Measurements from ENCODE around the gene DCST2. TPM values are rescaled to one million over a fixed set of nuclear protein-coding genes. Genes with fewer than 3 reads are reported as not detected.

Gene DCST2
- total RNA-seq, 5 donors from 2014 or later (not counting 1 experiment from before 2014, with no cell fraction given): 1.1 to 2.6 (median 1.6) TPM

DNA sequence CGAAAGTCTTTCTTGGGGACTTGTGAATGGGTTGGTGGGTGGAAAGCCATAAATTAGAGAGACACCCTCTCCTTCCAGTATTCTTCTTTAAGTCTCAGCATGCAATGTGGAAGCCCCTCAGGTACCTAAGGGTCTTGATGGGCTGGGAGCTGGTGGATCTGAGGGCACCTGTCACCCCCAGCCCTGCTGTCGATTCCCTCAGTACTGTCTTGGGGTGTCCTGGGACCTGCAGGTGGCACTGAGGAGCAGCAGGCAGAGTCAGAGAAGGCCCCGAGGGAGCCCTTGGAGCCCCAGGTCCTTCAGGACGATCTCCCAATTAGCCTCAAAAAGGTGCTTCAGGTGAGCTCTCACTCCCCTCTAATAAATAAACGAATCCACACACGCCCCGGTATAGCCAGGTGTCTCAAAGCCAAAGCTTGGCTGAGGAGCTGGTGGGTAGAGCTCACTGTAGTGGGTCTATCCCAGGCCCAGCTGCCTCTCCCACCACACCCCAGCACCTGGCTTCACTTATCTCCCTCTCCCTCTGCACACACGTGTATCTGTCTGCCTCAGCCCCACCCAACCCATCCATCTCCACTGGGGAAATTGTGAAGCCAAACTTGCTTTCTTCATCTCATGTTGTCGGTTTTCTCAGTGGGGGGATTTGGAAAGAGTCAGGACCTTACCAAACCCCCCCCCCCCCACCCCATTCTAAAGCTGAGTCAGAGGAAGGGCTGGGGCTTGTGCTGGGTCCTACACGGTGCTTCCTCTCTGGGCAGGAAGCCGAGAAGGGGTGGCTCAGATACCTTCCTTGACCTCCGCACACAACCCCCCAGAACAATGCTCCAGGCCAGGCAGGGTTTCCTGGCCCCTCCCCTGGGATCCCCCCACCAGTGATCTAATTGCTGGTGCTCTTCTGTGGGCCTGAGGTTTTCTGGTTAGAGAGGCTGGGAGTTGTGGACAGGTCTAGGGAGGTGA is 19.1 kb upstream of the DCST2 start:
- Mint-ChIP-seq H3K36me3 (peaks cover 8% of the 10 kb centered on the region), H3K27ac (peak overlapping the region; percentile 72 to 75), H3K9me3 (no peaks in the 10 kb centered on the region), H3K27me3 (no peaks in the 10 kb centered on the region), H3K4me1 (peaks cover 14 to 26% (median 20%) of the 10 kb centered on the region in 3 donors), H3K4me3 (peak overlapping the region; percentile 72 to 88 (median 78))
- Histone ChIP-seq H3K27ac (ENCODE audit: low read length) (no peak overlapping the region), H3K9me3 (no peaks in the 10 kb centered on the region), H3K36me3 (ENCODE audit: control insufficient read depth in 2 of 2, extremely low read depth in 1 of 2, insufficient read depth in 1 of 2, low read length in 1 of 2) (peaks cover 0 to 6% of the 10 kb centered on the region in 2 donors), H3K4me3 (ENCODE audit: control insufficient read depth in 1 of 2, extremely low read depth in 1 of 2, low read length in 1 of 2) (peak overlapping the region; percentile 17 to 66), H3K27me3 (replicated peaks in 1 of 2; ENCODE audit: control insufficient read depth in 2 of 2, extremely low read depth in 1 of 2, insufficient read depth in 2 of 2, low read length in 1 of 2) (no peaks in the 10 kb centered on the region), H3K4me1 (ENCODE audit: control insufficient read depth in 1 of 2, extremely low read depth in 1 of 2, insufficient read depth in 2 of 2, low read length in 2 of 2) (peaks cover 4 to 32% of the 10 kb centered on the region in 2 experiments)
- 46% methylated on average over 3 of the region's 12 CpGs for WGBS (ENCODE audit: insufficient coverage)
- POLR2A ChIA-PET: no interaction called here
- DNase-seq (peak in 9 of 35 experiments; percentile 17 to 46 (median 22)), ATAC-seq (replicated peaks in 1 of 4) (no peak)
- CTCF ChIA-PET: interaction anchor here (0.6 to 2.0 kb wide), 8 partner anchors 9 to 428 kb away, joined by 4 to 9 read pairs (median 5); partner anchors contain the start of gene KRTCAP2 (in 1 of the 2)

DNA sequence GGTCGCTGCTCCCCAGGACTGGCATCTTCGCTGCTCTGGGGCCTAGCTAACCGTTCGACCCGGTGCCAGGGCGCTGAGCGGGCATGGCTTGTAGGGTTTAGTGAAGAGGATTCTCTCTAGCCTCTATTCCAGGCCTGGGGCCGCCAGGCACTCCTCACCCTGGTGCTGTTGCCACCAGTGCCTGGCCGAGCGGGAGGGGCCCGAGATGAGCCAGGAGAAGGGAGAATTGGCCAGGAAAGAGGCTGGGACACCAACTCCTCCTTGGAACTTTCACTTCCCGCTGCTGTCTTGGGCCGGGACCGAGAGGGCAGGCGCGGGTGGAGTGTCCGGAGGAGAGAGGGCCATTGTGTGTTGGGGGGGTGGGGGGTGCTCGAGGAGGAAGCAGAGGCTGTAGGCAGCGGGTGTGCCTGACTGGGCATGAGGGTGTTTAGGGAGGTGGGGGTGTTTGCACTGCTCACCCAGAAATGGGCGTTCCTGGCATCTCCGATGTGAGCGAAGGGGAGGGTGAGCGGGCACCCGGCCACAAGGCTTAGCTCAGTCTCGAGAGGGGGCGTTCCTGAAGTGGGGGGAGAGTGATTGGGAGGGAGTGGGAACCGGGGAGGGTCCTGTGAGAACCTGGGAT is 18.3 kb upstream of the DCST2 start:
- peak; percentile 38 to 42 (median 40) for ATAC-seq (replicated peaks in 1 of 4)
- Mint-ChIP-seq H3K27me3 (no peaks in the 10 kb centered on the region), H3K27ac (peak overlapping the region; percentile 27 to 61), H3K9me3 (no peaks in the 10 kb centered on the region), H3K4me1 (peaks cover 14 to 26% (median 20%) of the 10 kb centered on the region in 3 donors), H3K36me3 (peaks cover 8% of the 10 kb centered on the region), H3K4me3 (peak overlapping the region; percentile 72 to 88 (median 78))
- H3K4me1 ChIP-seq (ENCODE audit: control insufficient read depth in 1 of 2, extremely low read depth in 1 of 2, insufficient read depth in 2 of 2, low read length in 2 of 2): peaks cover 4 to 32% of the 10 kb centered on the region in 2 experiments
- DNase-seq: peak in 27 of 35 experiments; percentile 13 to 60 (median 40)
- WGBS (ENCODE audit: insufficient coverage): 3% methylated on average over 26 of the region's 27 CpGs
- no peaks in the 10 kb centered on the region for H3K27me3 ChIP-seq (replicated peaks in 1 of 2; ENCODE audit: control insufficient read depth in 2 of 2, extremely low read depth in 1 of 2, insufficient read depth in 2 of 2, low read length in 1 of 2)
- peak overlapping the region; percentile 58 to 66 for H3K4me3 ChIP-seq (ENCODE audit: control insufficient read depth in 1 of 2, extremely low read depth in 1 of 2, low read length in 1 of 2)
- H3K9me3 ChIP-seq: no peaks in the 10 kb centered on the region
- ChIA-PET POLR2A (interaction anchor here in 1 of 2 donors (0.6 kb wide), 1 partner anchor 443 kb away, joined by 3 read pairs; no protein-coding TSS in a partner anchor), CTCF (interaction anchor here (0.6 to 1.6 kb wide), 17 partner anchors 8 to 535 kb away, joined by 3 to 11 read pairs (median 5); partner anchors contain the start of genes FLAD1 (in 1 of the 2) and KRTCAP2 (in 1 of the 2))
- H3K27ac ChIP-seq (ENCODE audit: low read length): peak overlapping the region; percentile 9
- H3K36me3 ChIP-seq (ENCODE audit: control insufficient read depth in 2 of 2, extremely low read depth in 1 of 2, insufficient read depth in 1 of 2, low read length in 1 of 2): no peaks in the 10 kb centered on the region

DNA sequence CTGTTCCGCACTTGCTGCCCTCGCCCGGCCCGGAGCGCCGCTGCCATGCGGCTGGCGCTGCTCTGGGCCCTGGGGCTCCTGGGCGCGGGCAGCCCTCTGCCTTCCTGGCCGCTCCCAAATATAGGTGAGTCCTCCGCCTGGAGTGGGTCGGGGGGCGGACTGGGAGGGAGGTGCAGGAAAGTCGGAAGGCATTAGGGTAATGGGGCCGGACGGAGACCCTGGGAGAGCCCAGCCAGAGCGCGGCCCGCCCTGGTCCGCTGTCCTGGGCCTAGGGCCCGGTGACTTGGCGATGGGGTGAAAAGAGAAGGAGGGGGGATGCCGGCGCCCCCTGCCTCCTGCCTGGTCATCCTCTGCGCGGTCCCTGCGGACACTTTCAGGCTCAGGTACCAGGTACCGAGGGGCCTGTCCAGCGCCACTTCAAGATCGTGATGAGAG is 17.8 kb upstream of the DCST2 start:
- Mint-ChIP-seq H3K27ac (peak overlapping the region in 1 of 2 donors; percentile 61), H3K9me3 (no peaks in the 10 kb centered on the region), H3K36me3 (peaks cover 4% of the 10 kb centered on the region), H3K27me3 (no peaks in the 10 kb centered on the region), H3K4me1 (peaks cover 14 to 26% (median 20%) of the 10 kb centered on the region in 3 donors), H3K4me3 (peak overlapping the region; percentile 72 to 88 (median 78))
- no peaks in the 10 kb centered on the region for H3K36me3 ChIP-seq (ENCODE audit: control insufficient read depth in 2 of 2, extremely low read depth in 1 of 2, insufficient read depth in 1 of 2, low read length in 1 of 2)
- DNase-seq: no peak
- H3K4me1 ChIP-seq (ENCODE audit: control insufficient read depth in 1 of 2, extremely low read depth in 1 of 2, insufficient read depth in 2 of 2, low read length in 2 of 2): peaks cover 4 to 32% of the 10 kb centered on the region in 2 experiments
- 2% methylated on average over 31 of the region's 31 CpGs for WGBS (ENCODE audit: insufficient coverage)
- peak overlapping the region; percentile 58 to 66 for H3K4me3 ChIP-seq (ENCODE audit: control insufficient read depth in 1 of 2, extremely low read depth in 1 of 2, low read length in 1 of 2)
- ChIA-PET POLR2A (interaction anchor here (0.6 kb wide), 3 partner anchors 126 to 491 kb away, joined by 3 to 5 read pairs (median 3); no protein-coding TSS in a partner anchor), CTCF (interaction anchor here (0.6 to 1.6 kb wide), 13 partner anchors 8 to 1459 kb away, joined by 3 to 11 read pairs (median 4); partner anchors contain the start of genes FLAD1 (in 1 of the 2) and KRTCAP2 (in 1 of the 2))
- ATAC-seq (replicated peaks in 1 of 4): peak in 2 of 4 experiments; percentile 2 to 3
- H3K27me3 ChIP-seq (replicated peaks in 1 of 2; ENCODE audit: control insufficient read depth in 2 of 2, extremely low read depth in 1 of 2, insufficient read depth in 2 of 2, low read length in 1 of 2): peaks cover 0 to under 1% of the 10 kb centered on the region in 2 experiments
- peak overlapping the region; percentile 9 for H3K27ac ChIP-seq (ENCODE audit: low read length)
- H3K9me3 ChIP-seq: no peaks in the 10 kb centered on the region

DNA sequence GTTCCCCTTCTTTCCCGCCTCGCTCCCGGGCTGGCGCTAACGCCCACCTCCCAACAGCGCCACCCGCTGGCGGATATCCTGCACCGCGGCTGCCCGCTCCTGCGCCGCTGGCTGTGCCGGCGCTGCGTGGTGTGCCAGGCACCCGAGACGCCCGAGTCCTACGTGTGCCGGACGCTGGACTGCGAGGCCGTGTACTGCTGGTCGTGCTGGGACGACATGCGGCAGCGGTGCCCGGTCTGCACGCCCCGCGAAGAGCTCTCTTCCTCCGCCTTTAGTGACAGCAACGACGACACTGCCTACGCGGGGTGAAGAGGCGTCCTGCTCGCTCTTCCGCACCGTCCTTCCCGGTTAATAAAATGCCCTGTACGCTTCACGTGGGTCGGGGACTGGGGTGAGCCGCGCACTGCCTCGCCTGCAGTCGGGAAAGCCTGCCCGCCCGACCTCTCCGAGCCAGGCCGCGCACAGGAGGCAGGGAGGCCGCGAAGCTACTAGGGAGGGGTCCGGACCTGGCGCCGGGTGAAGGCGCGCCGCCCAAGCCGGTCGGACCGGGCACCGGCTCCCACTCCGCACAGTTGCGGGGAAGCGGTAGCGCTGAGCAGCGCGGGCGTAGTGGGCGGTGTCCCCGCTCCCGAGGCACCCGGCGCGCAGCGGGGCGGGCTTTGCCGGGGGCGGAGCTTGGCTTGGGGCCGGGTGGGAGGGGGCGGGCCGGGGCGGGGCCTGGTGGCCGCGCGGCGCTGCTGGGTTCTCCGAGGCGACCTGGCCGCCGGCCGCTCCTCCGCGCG is 17.2 kb upstream of the DCST2 start, which contains the start of gene ADAM15:
TSS of gene ADAM15 (plus strand) at position 757 of the 782 bp plus-strand sequence. CDS start 71 bp downstream, outside the sequence.
- peak within 1 kb of the TSS; percentile 74 to 83 for H3K27ac Mint-ChIP-seq
- Histone ChIP-seq H3K4me1 (ENCODE audit: control insufficient read depth in 1 of 2, extremely low read depth in 1 of 2, insufficient read depth in 2 of 2, low read length in 2 of 2) (peaks cover 4 to 32% of the 10 kb centered on the region in 2 experiments), H3K27me3 (replicated peaks in 1 of 2; ENCODE audit: control insufficient read depth in 2 of 2, extremely low read depth in 1 of 2, insufficient read depth in 2 of 2, low read length in 1 of 2) (peaks cover 0 to 6% of the 10 kb centered on the region in 2 experiments), H3K27ac (ENCODE audit: low read length) (peak within 1 kb of the TSS; percentile 49), H3K9me3 (no peaks in the 10 kb centered on the region), H3K36me3 (ENCODE audit: control insufficient read depth in 2 of 2, extremely low read depth in 1 of 2, insufficient read depth in 1 of 2, low read length in 1 of 2) (no peaks in the 10 kb centered on the region), H3K4me3 (ENCODE audit: control insufficient read depth in 1 of 2, extremely low read depth in 1 of 2, low read length in 1 of 2) (peak within 1 kb of the TSS; percentile 81 to 84)
- no peaks in the 10 kb centered on the region for H3K9me3 Mint-ChIP-seq
- under 1% methylated on average over 91 of the region's 99 CpGs for WGBS (ENCODE audit: insufficient coverage)
- POLR2A ChIA-PET: interaction anchor here (0.6 kb wide), 3 partner anchors 127 to 491 kb away, joined by 3 to 5 read pairs (median 3); no protein-coding TSS in a partner anchor
- peak; percentile 86 to 89 (median 88) for ATAC-seq (replicated peaks in 1 of 4)
- H3K27me3 Mint-ChIP-seq: no peaks in the 10 kb centered on the region
- DNase-seq: peak in 34 of 35 experiments; percentile 47 to 88 (median 70)
- H3K4me3 Mint-ChIP-seq: peak within 1 kb of the TSS; percentile 79 to 88 (median 85)
- CTCF ChIA-PET: interaction anchor here (0.6 to 1.6 kb wide), 16 partner anchors 9 to 1460 kb away, joined by 3 to 11 read pairs (median 4); partner anchors contain the start of genes FLAD1 (in 1 of the 2) and KRTCAP2 (in 1 of the 2)
- no peaks in the 10 kb centered on the region for H3K36me3 Mint-ChIP-seq
- H3K4me1 Mint-ChIP-seq: peaks cover 14 to 26% (median 20%) of the 10 kb centered on the region in 3 donors

DNA sequence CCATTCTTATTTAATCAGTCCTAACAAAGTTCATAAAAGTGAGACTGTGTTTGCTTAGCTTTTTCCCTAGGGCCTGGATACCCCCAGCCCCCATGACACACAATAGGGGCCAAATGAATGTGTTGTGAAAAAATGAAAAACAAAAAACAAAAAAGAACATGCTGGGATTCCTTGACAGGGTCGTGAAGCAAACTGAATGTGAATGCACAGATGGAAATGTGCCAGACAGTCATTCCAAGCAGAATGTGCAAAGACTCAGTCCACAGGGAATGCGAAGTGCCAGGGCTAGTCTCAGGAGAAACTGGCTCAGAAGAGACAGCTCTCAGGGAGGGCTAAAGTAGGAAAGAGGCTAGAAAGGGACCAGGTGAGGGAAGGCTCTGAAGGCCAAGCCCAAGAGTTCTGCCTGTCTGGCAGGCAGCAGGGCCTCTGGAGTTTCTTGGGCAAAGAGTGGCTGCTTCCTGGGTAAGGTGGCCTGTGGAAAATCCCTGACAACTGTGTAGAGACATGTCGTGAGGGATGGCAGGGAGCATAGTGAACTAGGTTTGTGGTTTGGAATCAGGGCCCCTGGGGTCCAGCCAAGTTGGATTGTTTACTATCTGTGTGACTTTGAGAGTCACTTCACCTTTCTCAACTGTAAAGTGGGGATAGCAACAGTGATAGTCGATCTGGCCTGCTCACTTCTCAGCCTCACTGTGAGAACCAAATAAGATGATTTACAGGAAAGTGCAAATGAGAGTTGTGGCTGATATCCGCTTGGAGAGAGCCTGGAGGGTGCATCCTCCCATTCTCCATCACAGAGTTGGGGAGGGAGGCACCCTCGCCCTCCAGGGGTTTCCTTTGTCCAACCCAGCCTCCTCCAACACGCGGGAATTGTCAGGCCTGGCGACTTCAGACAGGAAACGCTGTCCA is 16.3 kb upstream of the DCST2 start:
- POLR2A ChIA-PET: no interaction called here

More for the DNA sequence above, 16.3 kb upstream of the DCST2 start:
- DNase-seq (no peak), ATAC-seq (replicated peaks in 1 of 4) (no peak)
- Mint-ChIP-seq H3K4me1 (peaks cover 17 to 32% (median 24%) of the 10 kb centered on the region in 3 donors), H3K4me3 (peak overlapping the region; percentile 79 to 88 (median 85)), H3K9me3 (no peaks in the 10 kb centered on the region), H3K36me3 (no peaks in the 10 kb centered on the region), H3K27ac (peak overlapping the region; percentile 39 to 74), H3K27me3 (no peaks in the 10 kb centered on the region)
- CTCF ChIA-PET: interaction anchor here (0.6 to 1.6 kb wide), 9 partner anchors 10 to 1153 kb away, joined by 3 to 6 read pairs (median 3); partner anchors contain the start of genes FLAD1 (in 1 of the 2) and KRTCAP2 (in 1 of the 2)
- WGBS (ENCODE audit: insufficient coverage): 31% methylated on average over 4 of the region's 10 CpGs
- peaks cover 0 to 6% of the 10 kb centered on the region in 2 experiments for H3K27me3 ChIP-seq (replicated peaks in 1 of 2; ENCODE audit: control insufficient read depth in 2 of 2, extremely low read depth in 1 of 2, insufficient read depth in 2 of 2, low read length in 1 of 2)
- H3K36me3 ChIP-seq (ENCODE audit: control insufficient read depth in 2 of 2, extremely low read depth in 1 of 2, insufficient read depth in 1 of 2, low read length in 1 of 2): no peaks in the 10 kb centered on the region
- peak overlapping the region; percentile 81 to 84 for H3K4me3 ChIP-seq (ENCODE audit: control insufficient read depth in 1 of 2, extremely low read depth in 1 of 2, low read length in 1 of 2)
- H3K27ac ChIP-seq (ENCODE audit: low read length): no peak overlapping the region
- peaks cover 4 to 32% of the 10 kb centered on the region in 2 experiments for H3K4me1 ChIP-seq (ENCODE audit: control insufficient read depth in 1 of 2, extremely low read depth in 1 of 2, insufficient read depth in 2 of 2, low read length in 2 of 2)
- H3K9me3 ChIP-seq: no peaks in the 10 kb centered on the region

Data from T-cell (primary cell).